Measurements from ENCODE around the gene NCAPD2.

Gene NCAPD2

DNA sequence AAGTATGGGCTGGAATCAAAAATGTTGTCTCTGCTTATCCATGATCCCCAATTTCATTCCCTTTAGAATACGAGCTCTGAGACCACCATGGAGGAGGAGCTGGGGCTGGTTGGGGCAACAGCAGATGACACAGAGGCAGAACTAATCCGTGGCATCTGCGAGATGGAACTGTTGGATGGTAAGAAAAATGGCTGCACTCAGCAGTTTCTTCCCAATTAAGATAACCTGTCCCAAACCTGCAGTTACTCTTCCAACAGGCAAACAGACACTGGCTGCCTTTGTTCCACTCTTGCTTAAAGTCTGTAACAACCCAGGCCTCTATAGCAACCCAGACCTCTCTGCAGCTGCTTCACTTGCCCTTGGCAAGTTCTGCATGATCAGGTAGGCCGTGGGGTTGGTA lies 33.8 kb downstream of the NCAPD2 start:
- no peaks in the 10 kb centered on the region for H3K27me3 Mint-ChIP-seq
- DNase-seq, result no peak
- no peaks in the 10 kb centered on the region for H3K9me3 Mint-ChIP-seq
- peaks cover 9% of the 10 kb centered on the region in 2 donors for H3K4me1 Mint-ChIP-seq (ENCODE audit: low read depth in 2 of 2)
- no peak overlapping the region for H3K4me3 Mint-ChIP-seq
- H3K27ac Mint-ChIP-seq, result no peak overlapping the region
- peaks cover 81% of the 10 kb centered on the region for H3K36me3 Mint-ChIP-seq (ENCODE audit: insufficient read depth)
- ATAC-seq (replicated peaks), result no peak

DNA sequence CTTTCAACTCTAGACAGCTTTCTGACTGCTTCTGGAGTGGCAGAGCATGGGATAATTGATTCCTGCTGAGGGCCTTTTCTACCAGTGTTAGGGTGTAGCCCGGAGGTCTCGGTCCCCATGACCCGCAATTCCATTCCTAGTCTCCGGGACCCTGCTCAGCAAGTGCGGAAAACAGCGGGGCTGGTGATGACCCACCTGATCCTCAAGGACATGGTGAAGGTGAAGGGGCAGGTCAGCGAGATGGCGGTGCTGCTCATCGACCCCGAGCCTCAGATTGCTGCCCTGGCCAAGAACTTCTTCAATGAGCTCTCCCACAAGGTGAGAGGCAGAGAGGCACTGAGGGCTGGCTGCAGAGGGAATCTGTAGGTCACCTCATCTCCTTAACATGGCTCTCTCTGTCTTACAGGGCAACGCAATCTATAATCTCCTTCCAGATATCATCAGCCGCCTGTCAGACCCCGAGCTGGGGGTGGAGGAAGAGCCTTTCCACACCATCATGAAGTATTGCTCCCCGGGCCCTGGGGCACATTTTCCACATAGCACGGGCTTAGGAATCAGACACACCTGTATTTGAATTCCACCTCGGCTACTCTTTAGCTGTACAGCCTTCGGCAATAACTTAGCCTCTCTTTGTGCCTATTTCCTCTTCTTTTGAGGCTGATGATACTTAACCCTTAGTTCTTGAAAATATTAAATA lies 34.8 kb downstream of the NCAPD2 start:
- ATAC-seq (replicated peaks) (no peak), DNase-seq (no peak)
- no peak overlapping the region for H3K27ac Mint-ChIP-seq
- H3K4me1 Mint-ChIP-seq (ENCODE audit: low read depth in 2 of 2), result peaks cover 17 to 18% of the 10 kb centered on the region in 2 donors
- H3K27me3 Mint-ChIP-seq, result no peaks in the 10 kb centered on the region
- peaks cover 79% of the 10 kb centered on the region for H3K36me3 Mint-ChIP-seq (ENCODE audit: insufficient read depth)
- no peak overlapping the region for H3K4me3 Mint-ChIP-seq
- H3K9me3 Mint-ChIP-seq, result no peaks in the 10 kb centered on the region

GRCh38 chr12:6529291-6529737 lies 35.4 kb downstream of the NCAPD2 start:
- no peaks in the 10 kb centered on the region for H3K9me3 Mint-ChIP-seq
- H3K36me3 Mint-ChIP-seq (ENCODE audit: insufficient read depth), result peaks cover 78% of the 10 kb centered on the region
- H3K27ac Mint-ChIP-seq, result no peak overlapping the region
- H3K27me3 Mint-ChIP-seq, result no peaks in the 10 kb centered on the region
- peaks cover 22% of the 10 kb centered on the region in 2 donors for H3K4me1 Mint-ChIP-seq (ENCODE audit: low read depth in 2 of 2)
- no peak for ATAC-seq (replicated peaks)
- DNase-seq, result no peak
- H3K4me3 Mint-ChIP-seq, result no peak overlapping the region

DNA sequence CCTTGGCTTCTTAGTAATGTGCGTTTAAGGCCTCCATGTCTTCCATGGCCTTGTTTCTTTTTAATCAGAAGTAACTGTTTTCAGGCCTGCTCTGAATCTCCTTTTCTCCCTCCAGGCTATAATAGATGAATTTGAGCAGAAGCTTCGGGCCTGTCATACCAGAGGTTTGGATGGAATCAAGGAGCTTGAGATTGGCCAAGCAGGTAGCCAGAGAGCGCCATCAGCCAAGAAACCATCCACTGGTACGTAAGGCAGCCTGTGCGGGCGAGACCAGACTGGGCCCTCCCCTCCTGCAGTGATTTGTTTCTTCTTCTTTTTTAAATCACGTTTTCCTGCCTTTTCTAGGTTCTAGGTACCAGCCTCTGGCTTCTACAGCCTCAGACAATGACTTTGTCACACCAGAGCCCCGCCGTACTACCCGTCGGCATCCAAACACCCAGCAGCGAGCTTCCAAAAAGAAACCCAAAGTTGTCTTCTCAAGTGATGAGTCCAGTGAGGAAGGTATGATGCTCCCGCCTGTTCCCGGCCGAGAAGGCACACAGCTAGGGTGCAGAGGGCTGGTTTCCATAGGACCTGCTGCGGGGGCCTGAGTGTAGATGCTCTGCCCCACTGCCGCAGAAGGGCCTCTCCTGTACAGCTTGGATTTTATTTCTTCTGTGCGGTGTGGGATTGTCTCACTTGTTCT lies 36.8 kb downstream of the NCAPD2 start:
- no peak for ATAC-seq (replicated peaks)
- no peak for DNase-seq
- H3K27ac Mint-ChIP-seq, result peak overlapping the region; percentile 100
- H3K36me3 Mint-ChIP-seq (ENCODE audit: insufficient read depth), result peaks cover 79% of the 10 kb centered on the region
- H3K27me3 Mint-ChIP-seq, result no peaks in the 10 kb centered on the region
- peaks cover 28 to 29% of the 10 kb centered on the region in 2 donors for H3K4me1 Mint-ChIP-seq (ENCODE audit: low read depth in 2 of 2)
- H3K9me3 Mint-ChIP-seq, result no peaks in the 10 kb centered on the region
- no peak overlapping the region for H3K4me3 Mint-ChIP-seq

DNA sequence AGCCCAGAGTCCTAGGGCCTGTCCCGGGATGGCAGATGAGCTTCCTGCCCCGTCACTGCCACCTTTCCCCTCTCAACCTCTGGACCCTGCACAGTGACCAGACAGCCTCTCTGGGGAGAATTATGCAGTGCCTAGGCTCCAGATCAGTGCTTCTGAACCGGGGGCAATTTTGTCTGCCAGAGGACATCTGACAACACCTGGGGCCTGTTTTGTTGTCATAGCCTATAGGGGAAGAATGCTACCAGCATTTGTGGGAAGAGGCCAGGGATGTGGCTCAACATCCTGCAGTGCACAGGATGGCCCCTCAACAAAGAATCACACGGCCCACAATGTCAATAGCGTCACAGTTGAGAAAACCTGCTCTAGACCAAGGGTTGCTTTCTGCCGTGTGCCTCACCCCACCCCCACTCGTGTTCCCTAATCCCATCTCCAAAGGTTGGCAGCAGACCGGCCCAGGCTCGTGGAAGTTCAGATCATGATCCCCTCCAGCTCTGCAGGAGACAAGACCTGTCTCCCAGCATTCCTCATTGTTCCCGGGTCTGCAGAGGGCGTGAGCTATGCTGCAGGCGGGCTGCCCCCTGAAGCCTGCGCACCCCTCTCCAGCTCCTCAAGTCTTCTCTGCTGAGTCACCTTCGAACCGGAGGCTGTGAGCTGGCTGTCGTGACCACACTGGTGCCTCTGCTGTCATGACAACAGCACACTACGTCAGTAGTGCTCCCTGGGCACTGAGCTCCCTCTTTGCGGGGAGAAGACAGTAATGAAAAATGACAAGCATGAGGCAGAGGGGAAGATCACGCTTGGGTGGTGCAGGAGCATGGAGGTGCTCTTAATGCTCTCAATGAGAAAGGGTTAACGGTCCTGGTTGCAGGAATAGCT lies 38.4 kb downstream of the NCAPD2 start:
- H3K27me3 Mint-ChIP-seq, result no peaks in the 10 kb centered on the region
- peaks cover 80% of the 10 kb centered on the region for H3K36me3 Mint-ChIP-seq (ENCODE audit: insufficient read depth)
- H3K9me3 Mint-ChIP-seq, result no peaks in the 10 kb centered on the region
- H3K27ac Mint-ChIP-seq, result peak overlapping the region; percentile 100
- DNase-seq, result peak; percentile 73 to 80 (median 75)
- ATAC-seq (replicated peaks), result peak; percentile 67
- H3K4me3 Mint-ChIP-seq, result peak overlapping the region; percentile 98 to 99
- peaks cover 35 to 40% of the 10 kb centered on the region in 2 donors for H3K4me1 Mint-ChIP-seq (ENCODE audit: low read depth in 2 of 2)

- DNase-seq, result peak in 1 of 3 experiments; percentile 29
- Mint-ChIP-seq H3K36me3 (ENCODE audit: insufficient read depth) (peaks cover 82% of the 10 kb centered on the region), H3K27me3 (no peaks in the 10 kb centered on the region), H3K27ac (peak overlapping the region; percentile 100), H3K4me3 (peak overlapping the region; percentile 98 to 99), H3K9me3 (no peaks in the 10 kb centered on the region), H3K4me1 (ENCODE audit: low read depth in 2 of 2) (peaks cover 42 to 48% of the 10 kb centered on the region in 2 donors)
- ATAC-seq (replicated peaks), result no peak
Observed at GRCh38 chr12:6532927-6533652, 39.2 kb downstream of the NCAPD2 start.

GRCh38 chr12:6533653-6533922 lies 39.7 kb downstream of the NCAPD2 start:
- Mint-ChIP-seq H3K27me3 (no peaks in the 10 kb centered on the region), H3K36me3 (ENCODE audit: insufficient read depth) (peaks cover 85% of the 10 kb centered on the region), H3K9me3 (no peaks in the 10 kb centered on the region), H3K4me3 (peak overlapping the region; percentile 98 to 99), H3K4me1 (ENCODE audit: low read depth in 2 of 2) (peaks cover 47 to 48% of the 10 kb centered on the region in 2 donors), H3K27ac (peak overlapping the region; percentile 100)
- DNase-seq (no peak), ATAC-seq (replicated peaks) (no peak)

GRCh38 chr12:6533923-6534694 lies 40.2 kb downstream of the NCAPD2 start, which contains the start of gene GAPDH:
Gene GAPDH (plus strand): TSS chr12:6534517. CDS start chr12:6534833, 316 bp downstream.
- peak; percentile 51 for ATAC-seq (replicated peaks)
- Mint-ChIP-seq H3K27ac (peak within 1 kb of the TSS; percentile 100), H3K9me3 (no peaks in the 10 kb centered on the region), H3K36me3 (ENCODE audit: insufficient read depth) (peaks cover 85% of the 10 kb centered on the region), H3K27me3 (no peaks in the 10 kb centered on the region), H3K4me1 (ENCODE audit: low read depth in 2 of 2) (peaks cover 48 to 50% of the 10 kb centered on the region in 2 donors), H3K4me3 (peak within 1 kb of the TSS; percentile 98 to 99)
- peak; percentile 81 to 84 (median 83) for DNase-seq

GRCh38 chr12:6534695-6534944 lies 40.7 kb downstream of the NCAPD2 start:
- ATAC-seq (replicated peaks) (peak; percentile 59), DNase-seq (no peak)
- Mint-ChIP-seq H3K9me3 (no peaks in the 10 kb centered on the region), H3K4me3 (peak overlapping the region; percentile 98 to 99), H3K27ac (peak overlapping the region; percentile 100), H3K27me3 (no peaks in the 10 kb centered on the region), H3K36me3 (ENCODE audit: insufficient read depth) (peaks cover 85% of the 10 kb centered on the region), H3K4me1 (ENCODE audit: low read depth in 2 of 2) (peaks cover 48 to 50% of the 10 kb centered on the region in 2 donors)

DNA sequence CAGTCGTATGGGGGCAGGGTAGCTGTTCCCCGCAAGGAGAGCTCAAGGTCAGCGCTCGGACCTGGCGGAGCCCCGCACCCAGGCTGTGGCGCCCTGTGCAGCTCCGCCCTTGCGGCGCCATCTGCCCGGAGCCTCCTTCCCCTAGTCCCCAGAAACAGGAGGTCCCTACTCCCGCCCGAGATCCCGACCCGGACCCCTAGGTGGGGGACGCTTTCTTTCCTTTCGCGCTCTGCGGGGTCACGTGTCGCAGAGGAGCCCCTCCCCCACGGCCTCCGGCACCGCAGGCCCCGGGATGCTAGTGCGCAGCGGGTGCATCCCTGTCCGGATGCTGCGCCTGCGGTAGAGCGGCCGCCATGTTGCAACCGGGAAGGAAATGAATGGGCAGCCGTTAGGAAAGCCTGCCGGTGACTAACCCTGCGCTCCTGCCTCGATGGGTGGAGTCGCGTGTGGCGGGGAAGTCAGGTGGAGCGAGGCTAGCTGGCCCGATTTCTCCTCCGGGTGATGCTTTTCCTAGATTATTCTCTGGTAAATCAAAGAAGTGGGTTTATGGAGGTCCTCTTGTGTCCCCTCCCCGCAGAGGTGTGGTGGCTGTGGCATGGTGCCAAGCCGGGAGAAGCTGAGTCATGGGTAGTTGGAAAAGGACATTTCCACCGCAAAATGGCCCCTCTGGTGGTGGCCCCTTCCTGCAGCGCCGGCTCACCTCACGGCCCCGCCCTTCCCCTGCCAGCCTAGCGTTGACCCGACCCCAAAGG lies 41.2 kb downstream of the NCAPD2 start:
- ATAC-seq (replicated peaks), result peak; percentile 15
- Mint-ChIP-seq H3K4me1 (ENCODE audit: low read depth in 2 of 2) (peaks cover 52 to 53% of the 10 kb centered on the region in 2 donors), H3K4me3 (peak overlapping the region; percentile 98 to 99), H3K27ac (peak overlapping the region; percentile 100), H3K36me3 (ENCODE audit: insufficient read depth) (peaks cover 84% of the 10 kb centered on the region), H3K27me3 (no peaks in the 10 kb centered on the region), H3K9me3 (no peaks in the 10 kb centered on the region)
- peak; percentile 53 to 61 (median 56) for DNase-seq

- peaks cover 57 to 58% of the 10 kb centered on the region in 2 donors for H3K4me1 Mint-ChIP-seq (ENCODE audit: low read depth in 2 of 2)
- ATAC-seq (replicated peaks) (no peak), DNase-seq (no peak)
- no peaks in the 10 kb centered on the region for H3K27me3 Mint-ChIP-seq
- H3K36me3 Mint-ChIP-seq (ENCODE audit: insufficient read depth), result peaks cover 84% of the 10 kb centered on the region
- H3K4me3 Mint-ChIP-seq, result peak overlapping the region; percentile 98 to 99
- H3K9me3 Mint-ChIP-seq, result no peaks in the 10 kb centered on the region
- peak overlapping the region; percentile 100 for H3K27ac Mint-ChIP-seq
Observed at GRCh38 chr12:6535697-6535946, 41.7 kb downstream of the NCAPD2 start.

Measured in effector memory CD8-positive, alpha-beta T cell (primary cell).